Measurements from ENCODE around the gene TSPAN18.
A peak's percentile ranks its signal among the peaks of the same experiment; 100 is the strongest.

Gene TSPAN18

GRCh38 chr11:44966694-44967093 lies 239.9 kb downstream of the TSPAN18 start:
- no peak overlapping the region for H3K4me3 Mint-ChIP-seq
- no peak overlapping the region for H3K27ac Mint-ChIP-seq
- no peaks in the 10 kb centered on the region for H3K9me3 Mint-ChIP-seq
- no peak for ATAC-seq
- no peaks in the 10 kb centered on the region for H3K4me1 Mint-ChIP-seq
- no peak for DNase-seq (ENCODE audit: low spot score in 2 of 2)
- no peaks in the 10 kb centered on the region for H3K36me3 Mint-ChIP-seq

- H3K4me3 Mint-ChIP-seq: no peak overlapping the region
- no peak for ATAC-seq
- no peak for DNase-seq (ENCODE audit: low spot score in 2 of 2)
- no peaks in the 10 kb centered on the region for H3K36me3 Mint-ChIP-seq
- H3K4me1 Mint-ChIP-seq: peaks cover 5% of the 10 kb centered on the region
- H3K27ac Mint-ChIP-seq: peak overlapping the region; percentile 54
- H3K9me3 Mint-ChIP-seq: no peaks in the 10 kb centered on the region
Observed at GRCh38 chr11:44967930-44968496, 241.3 kb downstream of the TSPAN18 start.

DNA sequence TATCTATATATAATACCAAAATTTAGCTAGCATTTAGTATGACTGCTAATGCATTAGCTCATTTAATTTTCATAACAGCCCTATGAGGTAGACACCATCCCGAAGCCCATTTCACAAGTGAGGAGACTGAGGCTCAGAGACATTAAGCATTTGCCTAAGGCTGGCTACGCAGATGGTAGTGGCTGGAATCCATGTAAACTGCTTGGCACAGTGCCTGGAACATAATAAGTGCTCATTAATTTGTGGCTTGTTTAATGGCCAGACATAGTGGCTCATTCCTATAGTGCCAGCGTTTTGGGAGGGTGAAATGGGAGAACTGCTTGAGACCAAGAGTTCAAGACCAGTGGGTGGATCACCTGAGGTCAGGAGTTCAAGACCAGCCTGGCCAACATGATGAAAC lies 241.7 kb downstream of the TSPAN18 start:
- ATAC-seq: no peak

GRCh38 chr11:44969651-44970252 lies 243.0 kb downstream of the TSPAN18 start:
- no peaks in the 10 kb centered on the region for H3K9me3 Mint-ChIP-seq
- peaks cover 16% of the 10 kb centered on the region for H3K4me1 Mint-ChIP-seq
- no peak overlapping the region for H3K27ac Mint-ChIP-seq
- H3K4me3 Mint-ChIP-seq: no peak overlapping the region
- ATAC-seq (no peak), DNase-seq (ENCODE audit: low spot score in 2 of 2) (no peak)
- no peaks in the 10 kb centered on the region for H3K36me3 Mint-ChIP-seq

More for the DNA sequence above, 241.7 kb downstream of the TSPAN18 start:
- Mint-ChIP-seq H3K4me1 (peaks cover 5% of the 10 kb centered on the region), H3K27ac (no peak overlapping the region), H3K9me3 (no peaks in the 10 kb centered on the region), H3K4me3 (no peak overlapping the region), H3K36me3 (no peaks in the 10 kb centered on the region)
- no peak for DNase-seq (ENCODE audit: low spot score in 2 of 2)

DNA sequence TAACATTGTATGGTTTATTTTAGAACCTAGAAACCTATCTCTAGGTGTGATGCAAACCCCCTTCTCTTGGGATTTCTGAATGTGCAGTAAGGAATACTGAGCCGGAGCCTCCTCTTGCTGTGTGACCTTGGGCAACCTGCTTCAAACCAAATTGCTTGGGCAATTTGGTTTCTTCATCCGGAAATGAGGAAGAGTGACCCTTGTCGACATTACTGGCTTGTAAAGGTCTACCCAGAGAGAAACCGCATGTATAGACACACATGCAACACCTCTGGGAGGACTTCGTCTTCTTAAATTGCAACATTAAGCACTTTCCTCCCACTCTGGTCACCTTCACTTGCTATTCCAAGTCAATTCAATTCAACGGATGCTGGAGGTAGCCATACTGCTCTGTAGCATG lies 243.5 kb downstream of the TSPAN18 start:
- H3K9me3 Mint-ChIP-seq: no peaks in the 10 kb centered on the region
- H3K4me3 Mint-ChIP-seq: no peak overlapping the region
- peaks cover 21% of the 10 kb centered on the region for H3K4me1 Mint-ChIP-seq
- DNase-seq (ENCODE audit: low spot score in 2 of 2) (no peak), ATAC-seq (no peak)
- no peak overlapping the region for H3K27ac Mint-ChIP-seq
- H3K36me3 Mint-ChIP-seq: no peaks in the 10 kb centered on the region

DNA sequence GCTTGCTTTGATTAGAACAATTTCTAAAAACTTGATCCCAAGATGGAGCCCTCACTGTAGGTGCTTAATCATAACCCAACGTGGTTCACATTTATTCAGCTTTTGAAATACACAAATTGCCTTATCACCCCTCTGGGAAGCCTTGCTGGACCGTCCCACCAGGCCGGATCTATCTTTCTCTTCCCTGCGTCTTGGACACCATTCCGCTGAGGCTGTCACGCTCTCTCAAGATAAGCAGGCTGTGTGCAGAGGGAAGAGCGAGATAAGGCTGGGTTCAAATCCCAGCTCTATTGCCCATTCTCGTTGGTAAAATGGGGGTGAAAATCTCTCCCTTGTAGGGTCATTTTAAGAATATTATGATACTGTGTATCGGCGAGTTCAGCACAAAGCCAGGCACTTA lies 244.4 kb downstream of the TSPAN18 start:
- H3K36me3 Mint-ChIP-seq: no peaks in the 10 kb centered on the region
- peaks cover 24% of the 10 kb centered on the region for H3K4me1 Mint-ChIP-seq
- H3K27ac Mint-ChIP-seq: no peak overlapping the region
- no peaks in the 10 kb centered on the region for H3K9me3 Mint-ChIP-seq
- no peak overlapping the region for H3K4me3 Mint-ChIP-seq
- ATAC-seq (no peak), DNase-seq (ENCODE audit: low spot score in 2 of 2) (no peak)

GRCh38 chr11:44972746-44973435 lies 246.1 kb downstream of the TSPAN18 start:
- Mint-ChIP-seq H3K27ac (peak overlapping the region; percentile 26), H3K4me1 (peaks cover 24% of the 10 kb centered on the region), H3K36me3 (no peaks in the 10 kb centered on the region), H3K4me3 (no peak overlapping the region), H3K9me3 (no peaks in the 10 kb centered on the region)
- ATAC-seq: no peak
- no peak for DNase-seq (ENCODE audit: low spot score in 2 of 2)

DNA sequence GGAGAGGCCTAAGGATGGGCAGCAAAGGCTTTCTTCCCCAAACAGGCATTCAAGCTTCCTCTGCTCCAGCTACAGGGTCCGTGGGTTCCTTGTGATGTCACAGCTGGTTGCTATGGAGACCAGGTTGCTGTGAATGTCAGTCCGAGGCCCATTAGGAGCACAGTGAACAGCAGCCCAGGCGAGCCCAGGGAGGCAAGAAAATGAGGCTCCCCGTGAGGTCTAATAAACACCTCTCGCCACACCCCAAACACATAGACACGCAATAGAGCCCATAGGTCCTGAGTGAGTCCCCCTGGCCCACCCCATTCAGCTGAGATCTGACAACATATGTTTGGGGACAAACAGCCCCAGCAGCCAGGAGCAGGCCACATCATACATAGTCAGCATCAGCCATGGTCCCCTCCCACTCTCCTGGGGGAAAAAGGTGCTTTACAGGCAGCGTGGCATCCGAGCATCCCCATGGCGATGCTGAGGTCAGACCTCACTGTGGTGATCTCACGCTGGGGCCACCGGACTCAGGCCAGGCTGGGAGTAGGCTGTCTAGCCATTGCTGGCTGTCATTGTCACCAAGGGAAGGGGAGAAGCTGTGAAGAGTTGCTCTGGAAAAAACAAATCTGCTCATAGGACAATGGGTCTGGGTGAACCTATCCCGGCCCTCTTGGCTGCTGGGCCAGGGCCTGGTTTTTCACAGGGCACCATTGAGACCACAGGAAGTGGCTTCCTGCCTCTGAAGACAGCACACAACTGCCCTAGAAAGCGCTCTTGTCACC lies 247.1 kb downstream of the TSPAN18 start:
- H3K27ac Mint-ChIP-seq: peak overlapping the region; percentile 53
- DNase-seq (ENCODE audit: low spot score in 2 of 2): no peak

GRCh38 chr11:44974402-44975000 lies 247.7 kb downstream of the TSPAN18 start:
- Mint-ChIP-seq H3K27ac (peak overlapping the region; percentile 53), H3K4me3 (no peak overlapping the region)
- peak; percentile 3 for ATAC-seq

More for the DNA sequence above, 247.1 kb downstream of the TSPAN18 start:
- no peaks in the 10 kb centered on the region for H3K9me3 Mint-ChIP-seq
- no peak overlapping the region for H3K4me3 Mint-ChIP-seq
- ATAC-seq: peak; percentile 76
- no peaks in the 10 kb centered on the region for H3K36me3 Mint-ChIP-seq
- H3K4me1 Mint-ChIP-seq: peaks cover 24% of the 10 kb centered on the region

DNA sequence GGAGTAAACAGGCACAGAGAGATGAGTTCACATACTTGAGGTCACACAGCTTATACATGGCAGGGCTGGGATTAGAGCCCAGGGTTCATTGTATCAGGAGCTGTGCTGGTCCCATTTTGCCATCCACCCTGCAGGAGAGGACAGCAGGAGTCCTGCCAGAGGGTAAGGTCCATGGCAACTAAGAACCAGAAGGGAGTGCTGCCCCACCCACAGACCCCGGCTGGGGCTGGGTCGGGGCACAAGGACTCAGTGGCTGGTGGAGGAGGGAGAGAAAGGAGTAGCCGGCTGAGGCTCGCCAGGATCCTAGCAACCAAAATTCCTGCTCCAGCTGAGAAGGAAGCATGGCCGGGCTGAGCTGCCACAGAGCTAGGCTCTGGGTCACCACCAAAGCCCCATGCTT lies 249.8 kb downstream of the TSPAN18 start:
- Mint-ChIP-seq H3K27ac (no peak overlapping the region), H3K4me1 (peaks cover 24% of the 10 kb centered on the region), H3K4me3 (no peak overlapping the region), H3K36me3 (no peaks in the 10 kb centered on the region), H3K9me3 (no peaks in the 10 kb centered on the region)
- ATAC-seq (no peak), DNase-seq (ENCODE audit: low spot score in 2 of 2) (no peak)

More at GRCh38 chr11:44974402-44975000, 247.7 kb downstream of the TSPAN18 start:
- no peak for DNase-seq (ENCODE audit: low spot score in 2 of 2)
- Mint-ChIP-seq H3K9me3 (no peaks in the 10 kb centered on the region), H3K36me3 (no peaks in the 10 kb centered on the region), H3K4me1 (peaks cover 24% of the 10 kb centered on the region)

DNA sequence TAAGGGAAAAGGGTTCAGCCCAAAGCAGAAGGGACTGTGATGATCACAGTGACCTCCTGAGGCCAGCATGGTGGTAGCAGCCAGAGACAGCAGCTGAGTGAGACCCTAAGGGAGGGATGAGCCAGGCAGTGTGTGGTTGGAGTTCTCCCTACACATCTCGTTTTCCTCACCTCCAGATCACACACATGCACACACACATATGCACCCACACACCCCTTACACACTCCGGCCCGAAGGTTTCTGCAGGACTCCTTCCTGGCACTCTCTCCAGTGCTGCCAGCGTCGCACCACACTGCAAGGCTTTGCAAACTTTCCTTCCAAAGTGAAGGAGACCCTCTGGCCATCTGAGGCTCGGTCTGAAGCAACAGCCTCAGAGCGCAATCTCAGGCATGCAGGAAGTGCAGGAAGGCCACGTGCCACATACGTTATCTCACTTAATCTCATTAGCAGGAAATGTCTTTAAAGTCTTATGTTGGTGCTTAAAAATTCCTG lies 250.8 kb downstream of the TSPAN18 start:
- no peak for DNase-seq (ENCODE audit: low spot score in 2 of 2)
- H3K27ac Mint-ChIP-seq: no peak overlapping the region
- no peaks in the 10 kb centered on the region for H3K36me3 Mint-ChIP-seq
- H3K4me3 Mint-ChIP-seq: no peak overlapping the region
- H3K4me1 Mint-ChIP-seq: peaks cover 20% of the 10 kb centered on the region
- no peak for ATAC-seq
- no peaks in the 10 kb centered on the region for H3K9me3 Mint-ChIP-seq

- Mint-ChIP-seq H3K4me1 (peaks cover 28% of the 10 kb centered on the region), H3K27ac (no peak overlapping the region), H3K36me3 (no peaks in the 10 kb centered on the region), H3K9me3 (no peaks in the 10 kb centered on the region), H3K4me3 (no peak overlapping the region)
- no peak for ATAC-seq
- DNase-seq (ENCODE audit: low spot score in 2 of 2): no peak
Observed at GRCh38 chr11:44978274-44978960, 251.7 kb downstream of the TSPAN18 start.

- DNase-seq (ENCODE audit: low spot score in 2 of 2) (no peak), ATAC-seq (peak; percentile 25)
- no peak overlapping the region for H3K27ac Mint-ChIP-seq
Observed at GRCh38 chr11:44978961-44979331, 252.2 kb downstream of the TSPAN18 start.

GRCh38 chr11:44979543-44980399 lies 253.0 kb downstream of the TSPAN18 start:
- Mint-ChIP-seq H3K9me3 (no peaks in the 10 kb centered on the region), H3K36me3 (no peaks in the 10 kb centered on the region), H3K4me1 (peaks cover 22% of the 10 kb centered on the region), H3K27ac (no peak overlapping the region), H3K4me3 (peak overlapping the region; percentile 22)
- no peak for DNase-seq (ENCODE audit: low spot score in 2 of 2)
- no peak for ATAC-seq

More at GRCh38 chr11:44978961-44979331, 252.2 kb downstream of the TSPAN18 start:
- Mint-ChIP-seq H3K36me3 (no peaks in the 10 kb centered on the region), H3K4me3 (peak overlapping the region; percentile 22), H3K9me3 (no peaks in the 10 kb centered on the region), H3K4me1 (peaks cover 29% of the 10 kb centered on the region)
